IMR-90 (cell line): ENCODE measurements around the gene EPHB1. TPM values are rescaled to one million over a fixed set of nuclear protein-coding genes. Genes with fewer than 3 reads are reported as not detected.

Source experiments
- ATAC-seq: fragments of 200-7000 bp; cut with Tn5 transposase; 2 replicates; pipeline ENCODE4 v1.9.1; 2020; ENCODE audit warnings: low read depth, mild to moderate bottlenecking, moderate library complexity
- BruUV-seq: library from RNA; stranded (reverse); fragments of 400-500 nt; replicated peaks from 2 replicates; lab custom pipeline; 2021; lab: Mats Ljungman, UMichigan
- CTCF ChIA-PET: fragments of 300-600 bp; formaldehyde crosslinking; extraction: SDS; loops from one replicate; lab custom pipeline; 2021; ENCODE audit warnings: antibody characterized with exemption; lab: Yijun Ruan, JAX
- POLR2A ChIA-PET: fragments of 300-600 bp; sonication (Branson Sonifier 250); formaldehyde crosslinking; loops from one replicate; lab custom pipeline; 2022; ENCODE audit warnings: antibody characterized with exemption; ENCODE audit not compliant: unreplicated experiment; lab: Charles Lee
- DNase-seq: peaks from one replicate; pipeline ENCODE4 v3.0.0; 2013
- H2AFZ ChIP-seq: replicated peaks from 2 replicates; pipeline ENCODE3; 2013; ENCODE audit warnings: low read length, mild to moderate bottlenecking; ENCODE audit not compliant: poor library complexity
- H2AK5ac ChIP-seq: 2 replicates; pipeline ENCODE4 v1.6.1; 2013; ENCODE audit warnings: low read depth, low read length, inconsistent platforms
- H2AK9ac ChIP-seq: replicated peaks from 2 replicates; pipeline ENCODE3; 2013; ENCODE audit warnings: mild to moderate bottlenecking, low read depth, low read length, moderate library complexity; ENCODE audit not compliant: poor library complexity
- H2BK120ac ChIP-seq: 2 replicates; pipeline ENCODE4 v1.6.1; 2013; ENCODE audit warnings: low read depth, low read length, inconsistent platforms
- H2BK15ac ChIP-seq: 3 replicates; pipeline ENCODE4 v1.6.1; 2013; ENCODE audit warnings: low read depth, low read length, inconsistent platforms
- H2BK20ac ChIP-seq: 2 replicates; pipeline ENCODE4 v1.6.1; 2013; ENCODE audit warnings: low read depth, mild to moderate bottlenecking, inconsistent platforms, low read length, moderate library complexity
- H2BK5ac ChIP-seq: 2 replicates; pipeline ENCODE4 v1.6.1; 2013; ENCODE audit warnings: mild to moderate bottlenecking, low read depth, low read length, inconsistent platforms; ENCODE audit not compliant: poor library complexity, severe bottlenecking
- H3K14ac ChIP-seq: replicated peaks from 2 replicates; pipeline ENCODE4 v1.6.1; 2013; ENCODE audit warnings: low read depth, low read length, inconsistent platforms
- H3K18ac ChIP-seq: 2 replicates; pipeline ENCODE4 v1.6.1; 2013; ENCODE audit warnings: low read depth, low read length, control low read depth
- H3K23ac ChIP-seq: 2 replicates; pipeline ENCODE4 v1.6.1; 2013; ENCODE audit warnings: low read depth, low read length, inconsistent platforms
- H3K27ac ChIP-seq: 2 replicates; pipeline ENCODE4 v1.5.1; 2013; ENCODE audit warnings: mild to moderate bottlenecking, control low read depth, low read length; ENCODE audit not compliant: insufficient read depth
- H3K27me3 ChIP-seq: 2 replicates; pipeline ENCODE4 v1.6.1; 2013; ENCODE audit warnings: low read length; ENCODE audit not compliant: control insufficient read depth, insufficient read depth
- H3K36me3 ChIP-seq: 2 replicates; pipeline ENCODE4 v1.6.1; 2013; ENCODE audit warnings: low read length, mixed read lengths; ENCODE audit not compliant: control insufficient read depth, insufficient read depth
- H3K4ac ChIP-seq: 2 replicates; pipeline ENCODE4 v1.6.1; 2013; ENCODE audit warnings: low read depth, low read length, inconsistent platforms
- H3K4me1 ChIP-seq: 2 replicates; pipeline ENCODE4 v1.6.1; 2013; ENCODE audit warnings: low read length, mixed read lengths; ENCODE audit not compliant: control insufficient read depth, insufficient read depth
- H3K4me2 ChIP-seq: 2 replicates; pipeline ENCODE4 v1.6.1; 2013; ENCODE audit warnings: low read depth, mild to moderate bottlenecking, control low read depth, low read length, moderate library complexity
- H3K4me3 ChIP-seq: 2 replicates; pipeline ENCODE4 v1.5.1; 2013; ENCODE audit warnings: low read depth, mild to moderate bottlenecking, control low read depth, low read length, moderate library complexity; ENCODE audit not compliant: insufficient read depth
- H3K56ac ChIP-seq: 2 replicates; pipeline ENCODE4 v1.6.1; 2013; ENCODE audit warnings: low read length, inconsistent platforms; ENCODE audit not compliant: insufficient read depth; ENCODE audit errors: extremely low read depth
- H3K79me1 ChIP-seq, 2 experiments: 2 replicates each; pipeline ENCODE4 v1.6.1; 2013; ENCODE audit warnings: low read length in 2 of 2, inconsistent platforms in 1 of 2, low read depth in 1 of 2
- H3K9ac ChIP-seq: 2 replicates; pipeline ENCODE4 v1.6.1; 2013; ENCODE audit warnings: low read depth, low read length, control low read depth
- H3K9me1 ChIP-seq: 2 replicates; pipeline ENCODE4 v1.6.1; 2013; ENCODE audit warnings: low read length, inconsistent platforms; ENCODE audit not compliant: insufficient read depth
- H3K9me3 ChIP-seq: 2 replicates; pipeline ENCODE4 v1.6.1; 2013; ENCODE audit warnings: low read length; ENCODE audit not compliant: control insufficient read depth, insufficient read depth
- H4K20me1 ChIP-seq: 2 replicates; pipeline ENCODE4 v1.6.1; 2013; ENCODE audit warnings: low read length, inconsistent platforms; ENCODE audit not compliant: insufficient read depth
- H4K5ac ChIP-seq: 2 replicates; pipeline ENCODE4 v1.6.1; 2013; ENCODE audit warnings: mild to moderate bottlenecking, low read depth, low read length, control low read depth
- H4K8ac ChIP-seq, 2 experiments: 2 replicates each; pipeline ENCODE4 v1.6.1; 2013; ENCODE audit warnings: low read depth in 2 of 2, low read length in 2 of 2, control low read depth in 1 of 2, inconsistent platforms in 1 of 2
- H4K91ac ChIP-seq: 2 replicates; pipeline ENCODE4 v1.6.1; 2013; ENCODE audit warnings: low read depth, low read length, inconsistent platforms; ENCODE audit not compliant: insufficient read depth
- ELK1 ChIP-seq: fragments of 150-350 bp; IDR thresholded peaks from 2 replicates; pipeline ENCODE4 v1.6.1; 2016; ENCODE audit warnings: low read depth, mild to moderate bottlenecking, low read length, moderate library complexity, borderline replicate concordance
- NFE2L2 ChIP-seq: fragments of 150-350 bp; IDR thresholded peaks from 2 replicates; pipeline ENCODE4 v1.6.1; 2016; ENCODE audit warnings: low read depth, mild to moderate bottlenecking, low read length
- POLR2A ChIP-seq: IDR thresholded peaks from 2 replicates; pipeline ENCODE4 v1.6.1; 2012; ENCODE audit warnings: mild to moderate bottlenecking, low read depth, low read length
- USF2 ChIP-seq: fragments of 150-350 bp; IDR thresholded peaks from 2 replicates; pipeline ENCODE4 v1.6.1; 2017; ENCODE audit warnings: mild to moderate bottlenecking, antibody characterized with exemption, low read length, low read depth
- WGBS, 2 experiments: methylation state at CpG; one replicate each; pipeline versions ENCODE4 v1.1.5 to v1.1.7; 2013; ENCODE audit warnings: missing lambda C conversion rate in 2 of 2; ENCODE audit not compliant: insufficient read length in 1 of 2; ENCODE audit errors: extremely low coverage in 2 of 2; 5-methylcytosine and 5-hydroxymethylcytosine counted together
- dilution Hi-C: fragments of 300-500 bp; cut with HindIII; formaldehyde crosslinking; loops from one replicate; pipeline ENCODE4 v1.14.3; 2018; ENCODE audit warnings: low sequenced_read_pairs; ENCODE audit not compliant: unreplicated experiment
- in situ Hi-C: fragments of 300-500 bp; cut with MboI; formaldehyde crosslinking; loops from 3 replicates; pipeline ENCODE4 v1.14.3; 2019; ENCODE audit warnings: low sequenced_read_pairs, inconsistent platforms, mixed read lengths
- intact Hi-C: fragments of 100-400 bp; cut with micrococcal nuclease; formaldehyde crosslinking; loops from 2 replicates; pipeline ENCODE4 v1.10.0; 2022
- polyA plus RNA-seq, 3 experiments: library from polyadenylated mRNA; depleted of rRNA; stranded (reverse); fragments of >200 nt; gene quantifications; 2 replicates each; pipeline ENCODE4 v1.2.3, GENCODE V29; 2012; ENCODE audit warnings: low replicate concordance in 1 of 3
- total RNA-seq: library from RNA; depleted of rRNA; stranded (reverse); fragments of >200 nt; gene quantifications from 2 replicates; pipeline ENCODE4 v1.2.3, GENCODE V29; 2012

Gene EPHB1
- total and polyA plus RNA-seq, 2 of the 4 experiments (the other 2 are of a cell fraction) = 0.17 to 0.36 TPM

- POLR2A ChIA-PET = no interaction called here
- H4K8ac ChIP-seq = no peak overlapping the region
- H3K4ac ChIP-seq = no peak overlapping the region
- H2AK5ac ChIP-seq = no peak overlapping the region
- no peak overlapping the region for H2BK15ac ChIP-seq
- no peak overlapping the region for H3K27ac ChIP-seq
- CTCF ChIA-PET = no interaction called here
- no TSS peak for BruUV-seq
- H3K4me1 ChIP-seq = no peaks in the 10 kb centered on the region
- H3K56ac ChIP-seq = no peak overlapping the region
- TF ChIP-seq NFE2L2 (no peak), ELK1 (no peak), USF2 (no peak), POLR2A (no peak)
- no peak for ATAC-seq
- no peaks in the 10 kb centered on the region for H3K27me3 ChIP-seq
- no peak overlapping the region for H2BK120ac ChIP-seq
- no peak for DNase-seq
- intact Hi-C loops = no loop called here
- H4K5ac ChIP-seq = no peak overlapping the region
- no peak overlapping the region for H4K91ac ChIP-seq
- no peak overlapping the region for H3K9ac ChIP-seq
- no peak overlapping the region for H3K23ac ChIP-seq
- no peak overlapping the region for H2AK9ac ChIP-seq
- no peak overlapping the region for H3K4me3 ChIP-seq
- no peak overlapping the region for H2AFZ ChIP-seq
- no peaks in the 10 kb centered on the region for H3K36me3 ChIP-seq
- no peaks in the 10 kb centered on the region for H3K79me1 ChIP-seq
- no peak overlapping the region for H3K14ac ChIP-seq
- no peaks in the 10 kb centered on the region for H3K9me1 ChIP-seq
- no peaks in the 10 kb centered on the region for H4K20me1 ChIP-seq
- H2BK5ac ChIP-seq = no peak overlapping the region
- no peak overlapping the region for H3K18ac ChIP-seq
- dilution Hi-C loops = no loop called here
- no CpG with 5 or more reads among the region's 2 CpGs for WGBS, 2 experiments
- no peak overlapping the region for H2BK20ac ChIP-seq
- no peak overlapping the region for H3K4me2 ChIP-seq
- in situ Hi-C loops = loop anchor here (25.0 kb wide), 1 partner anchor 106 kb away; no protein-coding TSS in a partner anchor
- no peaks in the 10 kb centered on the region for H3K9me3 ChIP-seq
Observed at GRCh38 chr3:134956395-134956794, 161.3 kb downstream of the EPHB1 start.
